ENCODE results near the gene SH3GL3. TPM values are rescaled to one million over a fixed set of nuclear protein-coding genes. Genes with fewer than 3 reads are reported as not detected.

The SH3GL3 gene
- total and polyA plus RNA-seq, 2 of the 8 experiments (the other 6 are each of a cell fraction or from before 2014, with no cell fraction given): 14.1 to 19.1 TPM

DNA sequence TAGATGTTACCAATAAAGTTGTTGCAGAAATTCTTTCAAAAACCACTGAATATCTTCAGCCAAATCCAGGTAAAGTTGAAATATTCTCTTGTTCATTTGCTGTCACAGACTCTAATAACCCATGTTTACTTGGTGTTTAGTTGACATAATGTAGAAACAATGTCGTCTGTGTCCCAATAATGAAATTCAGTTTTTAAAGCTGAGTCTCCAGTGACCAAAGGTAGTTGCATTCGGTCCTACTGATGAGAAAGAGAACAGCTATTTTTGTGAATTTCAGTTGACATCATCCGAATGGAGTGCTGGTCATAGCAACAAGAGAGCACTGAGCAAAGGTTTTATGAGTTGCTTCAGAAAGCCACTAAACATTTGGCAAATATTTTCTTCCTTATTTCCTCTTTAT, 118.0 kb downstream of the SH3GL3 start (continued):
- TF ChIP-seq, protein P1, sequence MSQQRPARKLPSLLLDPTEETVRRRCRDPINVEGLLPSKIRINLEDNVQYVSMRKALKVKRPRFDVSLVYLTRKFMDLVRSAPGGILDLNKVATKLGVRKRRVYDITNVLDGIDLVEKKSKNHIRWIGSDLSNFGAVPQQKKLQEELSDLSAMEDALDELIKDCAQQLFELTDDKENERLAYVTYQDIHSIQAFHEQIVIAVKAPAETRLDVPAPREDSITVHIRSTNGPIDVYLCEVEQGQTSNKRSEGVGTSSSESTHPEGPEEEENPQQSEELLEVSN (IDR thresholded peaks at IDR 0.05): no peak
- TF ChIP-seq EGR1 (IDR thresholded peaks at IDR 0.05; ENCODE audit: borderline replicate concordance, low read depth, low read length): no peak

Data from H1 (cell line).